Caco-2 (cell line): ENCODE data around the gene FBXO17. TPM values are rescaled to one million over a fixed set of nuclear protein-coding genes. Genes with fewer than 3 reads are reported as not detected.

Experiments used
- BruUV-seq: library from RNA; stranded (reverse); fragments of 400-500 nt; replicated peaks from 2 replicates; lab custom pipeline; 2021; lab: Mats Ljungman, UMichigan
- CTCF ChIA-PET: fragments of 300-600 bp; sonication (Branson Sonifier 250); formaldehyde crosslinking; loops from one replicate; lab custom pipeline; 2022; ENCODE audit warnings: antibody characterized with exemption; lab: Charles Lee
- POLR2A ChIA-PET: fragments of 300-600 bp; sonication (Branson Sonifier 250); formaldehyde crosslinking; loops from one replicate; lab custom pipeline; 2022; ENCODE audit warnings: antibody characterized with exemption; lab: Charles Lee
- DNase-seq, 2 experiments: peaks; one replicate each; pipeline versions ENCODE4 v3.0.0 to v3.0.0-alpha.2; 2020 to 2022
- H3K27me3 ChIP-seq: replicated peaks from 2 replicates; pipeline ENCODE4 v1.6.0; 2011; ENCODE audit warnings: low read length; ENCODE audit not compliant: control insufficient read depth, insufficient read depth
- H3K36me3 ChIP-seq: 2 replicates; pipeline ENCODE4 v1.5.1; 2011; ENCODE audit warnings: low read length; ENCODE audit not compliant: control insufficient read depth, insufficient read depth
- H3K4me1 ChIP-seq: fragments of 250-450 bp; sonication (Bioruptor Pico); 2 replicates; pipeline ENCODE4 v1.5.1; 2020; ENCODE audit warnings: mild to moderate bottlenecking
- H3K4me3 ChIP-seq: 2 replicates; pipeline ENCODE4 v1.5.1; 2011; ENCODE audit warnings: low read depth, mild to moderate bottlenecking, control low read depth, low read length
- H3K9me3 ChIP-seq: fragments of 250-450 bp; sonication (Bioruptor Pico); 2 replicates; pipeline ENCODE4 v1.5.1; 2020; ENCODE audit warnings: mild to moderate bottlenecking, moderate library complexity
- H3K27ac Mint-ChIP-seq: one replicate; pipeline ENCODE4 v1.8.0; 2022; ENCODE audit warnings: mixed read lengths; ENCODE audit not compliant: unreplicated experiment
- H3K27me3 Mint-ChIP-seq: one replicate; pipeline ENCODE4 v1.8.0; 2022; ENCODE audit warnings: mixed read lengths; ENCODE audit not compliant: insufficient read depth, unreplicated experiment
- H3K36me3 Mint-ChIP-seq: one replicate; pipeline ENCODE4 v1.8.0; 2022; ENCODE audit warnings: mild to moderate bottlenecking, mixed read lengths; ENCODE audit not compliant: insufficient read depth, unreplicated experiment
- H3K4me1 Mint-ChIP-seq: one replicate; pipeline ENCODE4 v1.8.0; 2022; ENCODE audit warnings: low read depth, mixed read lengths; ENCODE audit not compliant: unreplicated experiment
- H3K4me3 Mint-ChIP-seq: one replicate; pipeline ENCODE4 v1.8.0; 2022; ENCODE audit warnings: mild to moderate bottlenecking, moderate library complexity, mixed read lengths; ENCODE audit not compliant: unreplicated experiment
- H3K9me3 Mint-ChIP-seq: one replicate; pipeline ENCODE4 v1.8.0; 2022; ENCODE audit warnings: mixed read lengths; ENCODE audit not compliant: unreplicated experiment
- intact Hi-C: fragments of 100-400 bp; cut with micrococcal nuclease; formaldehyde crosslinking; loops from one replicate; pipeline ENCODE4 v1.10.0; 2022; ENCODE audit not compliant: unreplicated experiment
- total RNA-seq: library from RNA; stranded (reverse); gene quantifications from 2 replicates; pipeline ENCODE4 v1.2.3, GENCODE V29; 2022
- TF ChIP-seq, protein P1 (sequence below), 2 experiments: fragments of 200-600 bp in 1 of 2; IDR thresholded peaks; 1 replicate in 1 of 2; 2 replicates in 1 of 2; pipeline versions ENCODE4 v1.5.1 to v1.8.0; 2011 to 2022; ENCODE audit warnings: antibody characterized with exemption in 1 of 2, control low read depth in 1 of 2, inconsistent platforms in 1 of 2, low read depth in 1 of 2, low read length in 1 of 2, mild to moderate bottlenecking in 1 of 2, moderate library complexity in 1 of 2; ENCODE audit not compliant: insufficient read depth in 1 of 2, severe bottlenecking in 1 of 2, unreplicated experiment in 1 of 2

The FBXO17 gene
- total RNA-seq, 1 experiment from 2014 or later: 42.8 TPM

DNA sequence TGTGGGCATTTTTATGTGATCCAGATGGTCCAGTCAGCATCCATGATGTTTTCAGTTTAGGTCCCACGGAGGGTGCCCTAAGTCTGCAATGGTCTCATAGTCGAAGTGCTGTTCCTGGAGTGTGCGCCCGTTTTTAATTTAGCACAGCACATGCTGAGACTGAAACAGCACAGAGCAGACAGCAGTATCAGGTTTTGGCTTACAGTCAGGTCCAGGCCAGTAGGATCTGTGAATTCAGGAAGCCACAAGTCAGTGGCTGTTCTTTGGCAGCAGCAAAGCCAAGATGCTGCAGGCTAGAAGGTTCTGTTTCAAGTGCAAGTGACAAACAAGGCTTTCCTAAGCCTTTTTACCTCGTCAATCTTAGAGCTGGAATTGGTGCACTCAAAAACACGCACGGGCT, 38.5 kb upstream of the FBXO17 start:
- intact Hi-C loops: no loop called here
- H3K4me3 ChIP-seq: no peak overlapping the region
- Mint-ChIP-seq H3K9me3 (no peaks in the 10 kb centered on the region), H3K36me3 (no peaks in the 10 kb centered on the region), H3K4me1 (no peaks in the 10 kb centered on the region), H3K27me3 (peaks cover 10% of the 10 kb centered on the region), H3K4me3 (no peak overlapping the region), H3K27ac (no peak overlapping the region)
- no peaks in the 10 kb centered on the region for H3K36me3 ChIP-seq
- no peak for DNase-seq
- no peaks in the 10 kb centered on the region; the same call in 1 of the 2 replicates for H3K9me3 ChIP-seq
- no peaks in the 10 kb centered on the region for H3K4me1 ChIP-seq
- CTCF ChIA-PET: no interaction called here
- POLR2A ChIA-PET: no interaction called here
- no peaks in the 10 kb centered on the region; the same call in 1 of the 2 replicates for H3K27me3 ChIP-seq
- no TSS peak for BruUV-seq
- TF ChIP-seq, protein P1, sequence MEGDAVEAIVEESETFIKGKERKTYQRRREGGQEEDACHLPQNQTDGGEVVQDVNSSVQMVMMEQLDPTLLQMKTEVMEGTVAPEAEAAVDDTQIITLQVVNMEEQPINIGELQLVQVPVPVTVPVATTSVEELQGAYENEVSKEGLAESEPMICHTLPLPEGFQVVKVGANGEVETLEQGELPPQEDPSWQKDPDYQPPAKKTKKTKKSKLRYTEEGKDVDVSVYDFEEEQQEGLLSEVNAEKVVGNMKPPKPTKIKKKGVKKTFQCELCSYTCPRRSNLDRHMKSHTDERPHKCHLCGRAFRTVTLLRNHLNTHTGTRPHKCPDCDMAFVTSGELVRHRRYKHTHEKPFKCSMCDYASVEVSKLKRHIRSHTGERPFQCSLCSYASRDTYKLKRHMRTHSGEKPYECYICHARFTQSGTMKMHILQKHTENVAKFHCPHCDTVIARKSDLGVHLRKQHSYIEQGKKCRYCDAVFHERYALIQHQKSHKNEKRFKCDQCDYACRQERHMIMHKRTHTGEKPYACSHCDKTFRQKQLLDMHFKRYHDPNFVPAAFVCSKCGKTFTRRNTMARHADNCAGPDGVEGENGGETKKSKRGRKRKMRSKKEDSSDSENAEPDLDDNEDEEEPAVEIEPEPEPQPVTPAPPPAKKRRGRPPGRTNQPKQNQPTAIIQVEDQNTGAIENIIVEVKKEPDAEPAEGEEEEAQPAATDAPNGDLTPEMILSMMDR (IDR thresholded peaks at IDR 0.05; ENCODE audit: insufficient read depth in 1 of 2, low read depth in 1 of 2, low read length in 1 of 2, severe bottlenecking in 1 of 2, unreplicated experiment in 1 of 2): no peak

DNA sequence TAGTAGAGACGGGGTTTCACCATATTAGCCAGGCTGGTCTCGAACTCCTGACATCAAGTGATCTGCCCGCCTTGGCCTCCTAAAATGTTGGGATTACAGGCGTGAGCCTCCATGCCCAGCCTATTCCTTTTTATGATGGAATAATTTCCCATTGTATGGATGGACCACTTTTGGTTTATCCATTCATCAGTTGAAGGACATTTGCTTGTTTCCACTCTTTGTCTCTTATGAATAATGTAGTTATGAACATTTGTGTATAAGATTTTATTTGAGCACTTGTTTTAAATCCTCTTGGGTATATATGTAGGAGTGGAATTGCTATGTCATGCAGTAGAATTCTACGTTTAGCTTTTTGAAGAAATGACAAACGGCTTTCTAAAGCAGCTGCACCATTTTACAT, 33.5 kb upstream of the FBXO17 start:
- no peaks in the 10 kb centered on the region for H3K9me3 Mint-ChIP-seq
- H3K27me3 Mint-ChIP-seq: no peaks in the 10 kb centered on the region
- H3K36me3 Mint-ChIP-seq: no peaks in the 10 kb centered on the region
- no peak overlapping the region for H3K4me3 ChIP-seq
- ChIA-PET POLR2A (no interaction called here), CTCF (interaction anchor here (0.6 kb wide), 1 partner anchor 39 kb away, joined by 7 read pairs; no protein-coding TSS in a partner anchor)
- H3K36me3 ChIP-seq: no peaks in the 10 kb centered on the region
- BruUV-seq: no TSS peak
- no peaks in the 10 kb centered on the region for H3K4me1 ChIP-seq
- intact Hi-C loops: no loop called here
- H3K27ac Mint-ChIP-seq: no peak overlapping the region
- H3K4me1 Mint-ChIP-seq: no peaks in the 10 kb centered on the region
- H3K27me3 ChIP-seq: no peaks in the 10 kb centered on the region; the same call in 1 of the 2 replicates
- TF ChIP-seq, protein P1 (IDR thresholded peaks at IDR 0.05; ENCODE audit: insufficient read depth in 1 of 2, low read depth in 1 of 2, low read length in 1 of 2, severe bottlenecking in 1 of 2, unreplicated experiment in 1 of 2): no peak
- no peaks in the 10 kb centered on the region; the same call in 1 of the 2 replicates for H3K9me3 ChIP-seq
- no peak overlapping the region for H3K4me3 Mint-ChIP-seq
- DNase-seq: no peak

DNA sequence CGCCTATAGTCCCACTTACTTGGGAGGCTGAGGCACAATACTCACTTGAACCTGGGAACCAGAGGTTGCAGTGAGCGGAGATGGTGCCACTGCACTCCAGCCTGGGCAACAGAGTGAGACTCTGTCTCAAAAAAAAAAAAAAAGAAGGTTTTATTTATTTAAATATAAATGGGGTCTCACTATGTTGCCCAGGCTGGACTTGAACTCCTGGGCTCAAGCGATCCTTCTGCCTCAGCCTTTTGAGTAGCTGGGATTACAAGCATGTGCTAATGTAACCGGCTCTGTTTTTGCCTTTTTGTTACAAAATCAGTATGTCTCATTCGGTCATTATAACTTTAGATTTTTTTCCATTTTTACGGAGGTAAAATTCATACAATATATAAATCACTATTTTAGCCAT, 32.6 kb upstream of the FBXO17 start:
- Mint-ChIP-seq H3K36me3 (no peaks in the 10 kb centered on the region), H3K9me3 (no peaks in the 10 kb centered on the region), H3K4me1 (no peaks in the 10 kb centered on the region), H3K4me3 (no peak overlapping the region), H3K27ac (no peak overlapping the region), H3K27me3 (no peaks in the 10 kb centered on the region)
- Histone ChIP-seq H3K4me3 (no peak overlapping the region), H3K27me3 (no peaks in the 10 kb centered on the region; the same call in 1 of the 2 replicates), H3K4me1 (no peaks in the 10 kb centered on the region), H3K9me3 (no peaks in the 10 kb centered on the region; the same call in 1 of the 2 replicates), H3K36me3 (no peaks in the 10 kb centered on the region)
- TF ChIP-seq, protein P1 (IDR thresholded peaks at IDR 0.05; ENCODE audit: insufficient read depth in 1 of 2, low read depth in 1 of 2, low read length in 1 of 2, severe bottlenecking in 1 of 2, unreplicated experiment in 1 of 2): no peak
- intact Hi-C loops: no loop called here
- ChIA-PET POLR2A (no interaction called here), CTCF (no interaction called here)
- BruUV-seq: no TSS peak
- no peak for DNase-seq
